K562 (cell line): Measurements from ENCODE around the gene POLR2B. TPM values are rescaled to one million over a fixed set of nuclear protein-coding genes. Genes with fewer than 3 reads are reported as not detected.

ENCODE experiments used
- ARNT ChIP-seq, 2 experiments: fragments of 450-650 bp; IDR thresholded peaks; 2 replicates each; pipeline ENCODE4 v1.6.1; 2016; ENCODE audit warnings: mild to moderate bottlenecking in 1 of 2
- BCL6 ChIP-seq: fragments of 250-450 bp; sonication (Bioruptor Pico); IDR thresholded peaks from 2 replicates; pipeline ENCODE4 v1.4.0; 2020
- CBFB ChIP-seq: sonication (generic); formaldehyde crosslinking; IDR thresholded peaks from 2 replicates; pipeline ENCODE4 v1.4.0; 2020; ENCODE audit warnings: mild to moderate bottlenecking, missing genetic modification reagents
- CBX3 ChIP-seq, 2 experiments: IDR thresholded peaks; 1 replicate in 1 of 2; 2 replicates in 1 of 2; pipeline ENCODE4 v1.6.1; 2012; ENCODE audit warnings: inconsistent platforms in 2 of 2, low read length in 2 of 2, borderline replicate concordance in 1 of 2, control low read depth in 1 of 2
- CREB1 ChIP-seq, 2 experiments: sonication (generic) in 1 of 2; formaldehyde crosslinking in 1 of 2; IDR thresholded peaks; 2 replicates each; pipeline versions ENCODE4 v1.6.1 to v1.8.0; 2012 to 2022; ENCODE audit warnings: inconsistent platforms in 1 of 2, mild to moderate bottlenecking in 1 of 2, missing genetic modification reagents in 1 of 2, moderate library complexity in 1 of 2
- ETV6 ChIP-seq, 3 experiments: fragments of 150-350 bp in 1 of 3; sonication (generic) in 1 of 3; formaldehyde crosslinking in 1 of 3; IDR thresholded peaks; 2 replicates each; pipeline versions ENCODE4 v1.6.1 to v1.8.0; 2014 to 2022; ENCODE audit warnings: borderline replicate concordance in 2 of 3, low read depth in 2 of 3, antibody characterized with exemption in 1 of 3, low read length in 1 of 3, mild to moderate bottlenecking in 1 of 3, missing genetic modification reagents in 1 of 3
- FOXJ2 ChIP-seq: fragments of 200-800 bp; sonication (Bioruptor generic); IDR thresholded peaks from 2 replicates; pipeline ENCODE4 v1.6.1; 2016; ENCODE audit warnings: missing genetic modification characterization, missing compliant biosample characterization
- GTF2A2 ChIP-seq: IDR thresholded peaks from 2 replicates; pipeline ENCODE4 v1.6.1; 2016; ENCODE audit warnings: mild to moderate bottlenecking, missing genetic modification characterization, missing compliant biosample characterization
- HDAC1 ChIP-seq, 2 experiments: fragments of 450-650 bp; IDR thresholded peaks; 2 replicates each; pipeline ENCODE4 v1.6.1; 2016 to 2017; ENCODE audit warnings: inconsistent platforms in 1 of 2, mild to moderate bottlenecking in 1 of 2, moderate library complexity in 1 of 2
- HEY1 ChIP-seq: fragments of 250-450 bp; sonication (Bioruptor Pico); IDR thresholded peaks from 2 replicates; pipeline ENCODE4 v1.5.0; 2020; ENCODE audit warnings: mild to moderate bottlenecking, moderate library complexity, borderline replicate concordance
- NONO ChIP-seq, 2 experiments: fragments of 200-400 bp in 1 of 2; fragments of 450-650 bp in 1 of 2; formaldehyde crosslinking in 1 of 2; IDR thresholded peaks; 2 replicates each; pipeline ENCODE4 v1.6.1; 2017; ENCODE audit warnings: low read depth in 2 of 2, mild to moderate bottlenecking in 2 of 2, moderate library complexity in 2 of 2, low read length in 1 of 2
- NRF1 ChIP-seq, 2 experiments: fragments of 450-650 bp; IDR thresholded peaks in 1 of 2; conservative IDR thresholded peaks in 1 of 2; 2 replicates each; pipeline ENCODE4 v1.6.1; 2014; ENCODE audit warnings: mild to moderate bottlenecking in 2 of 2
- PHF8 ChIP-seq: fragments of 200-600 bp; sonication (generic); IDR thresholded peaks from 2 replicates; pipeline ENCODE4 v1.6.1; 2012; ENCODE audit warnings: mixed run types, mild to moderate bottlenecking, inconsistent platforms, low read length, moderate library complexity, borderline replicate concordance
- PRPF4 ChIP-seq: fragments of 200-400 bp; formaldehyde crosslinking; IDR thresholded peaks from one replicate; pipeline ENCODE4 v1.6.1; 2017; ENCODE audit warnings: low read length, low read depth, mild to moderate bottlenecking; ENCODE audit not compliant: insufficient read depth, poor library complexity, severe bottlenecking
- RFX7 ChIP-seq: fragments of 250-450 bp; sonication (Bioruptor Pico); IDR thresholded peaks from 2 replicates; pipeline ENCODE4 v1.5.1; 2021; ENCODE audit warnings: mild to moderate bottlenecking
- SMARCA4 ChIP-seq: fragments of 450-650 bp; IDR thresholded peaks from 2 replicates; pipeline ENCODE4 v1.6.1; 2016
- SRSF7 ChIP-seq: fragments of 200-400 bp; formaldehyde crosslinking; optimal IDR thresholded peaks from 2 replicates; pipeline ENCODE3; 2017; ENCODE audit warnings: mild to moderate bottlenecking, low read depth, low read length
- ZBTB26 ChIP-seq: fragments of 450-650 bp; formaldehyde crosslinking; IDR thresholded peaks from 2 replicates; pipeline ENCODE4 v1.4.0; 2022; ENCODE audit warnings: missing genetic modification characterization
- ZBTB43 ChIP-seq: sonication (generic); formaldehyde crosslinking; IDR thresholded peaks from 2 replicates; pipeline ENCODE4 v1.8.0; 2023; ENCODE audit warnings: mild to moderate bottlenecking, missing genetic modification reagents
- ZNF518B ChIP-seq: fragments of 250-450 bp; sonication (Bioruptor Pico); IDR thresholded peaks from 2 replicates; pipeline ENCODE4 v1.5.0; 2021; ENCODE audit warnings: mild to moderate bottlenecking, moderate library complexity
- polyA plus RNA-seq, 8 experiments: library from polyadenylated mRNA; depleted of rRNA in 4 of 8; stranded (reverse) in 5 of 8; unstranded in 3 of 8; fragments of >200 nt; fragmentation: Nextera tagmentation in 2 of 8; fragmentation: Illumina TruSeq in 1 of 8; extraction: Ambion mirVana in 2 of 8; extraction: Trizol in 1 of 8; gene quantifications; 2 replicates each; pipeline versions ENCODE4 v1.2.1 to v1.2.3, GENCODE V29; 2011 to 2014; ENCODE audit warnings: inconsistent platforms in 1 of 8, missing spikeins in 1 of 8
- total RNA-seq, 7 experiments: library from RNA; depleted of rRNA in 6 of 7; stranded (reverse); fragments of >200 nt in 6 of 7; fragmentation: Illumina TruSeq in 2 of 7; extraction: Trizol in 2 of 7; gene quantifications; 2 replicates each; pipeline versions ENCODE4 v1.2.1 to v1.2.3, GENCODE V29; 2011 to 2021; ENCODE audit warnings: low replicate concordance in 1 of 7

Gene POLR2B
- total and polyA plus RNA-seq, 9 of the 15 experiments (the other 6 are each of a cell fraction or from before 2014, with no cell fraction given) = 60.9 to 208 (median 142) TPM

- peak; percentile 81 for TF ChIP-seq SMARCA4
- TF ChIP-seq CBX3 (IDR thresholded peaks at IDR 0.05; ENCODE audit: borderline replicate concordance in 1 of 2, low read length in 2 of 2) = no peak
- no peak for TF ChIP-seq ETV6 (IDR thresholded peaks at IDR 0.05; ENCODE audit: borderline replicate concordance in 1 of 2, low read depth in 2 of 2, low read length in 1 of 2)
- TF ChIP-seq ETV6 (CRISPR knock-in tag; IDR thresholded peaks at IDR 0.05; ENCODE audit: borderline replicate concordance) = no peak
- no peak for TF ChIP-seq NONO (IDR thresholded peaks at IDR 0.05; ENCODE audit: low read depth in 2 of 2, low read length in 1 of 2)
- no peak for TF ChIP-seq CBFB (CRISPR knock-in tag)
- TF ChIP-seq ZNF518B (CRISPR knock-in tag) = no peak
- TF ChIP-seq HEY1 = no peak
- no peak for TF ChIP-seq ZBTB43 (CRISPR knock-in tag)
- TF ChIP-seq NRF1 (conservative IDR thresholded peaks at IDR 0.05 in 1 of 2, IDR thresholded peaks at IDR 0.05 in 1 of 2) = no peak
- no peak for TF ChIP-seq BCL6 (CRISPR knock-in tag)
- no peak for TF ChIP-seq GTF2A2
- TF ChIP-seq CREB1 (IDR thresholded peaks at IDR 0.05) = no peak
- no peak for TF ChIP-seq CREB1 (CRISPR knock-in tag; IDR thresholded peaks at IDR 0.05)
- no peak for TF ChIP-seq PHF8
- TF ChIP-seq HDAC1 (IDR thresholded peaks at IDR 0.05) = peak in 1 of 2 experiments; percentile 53; a peak in 1 of 4 replicates
- no peak for TF ChIP-seq ZBTB26 (CRISPR knock-in tag)
- no peak for TF ChIP-seq RFX7 (CRISPR knock-in tag)
- TF ChIP-seq ARNT (IDR thresholded peaks at IDR 0.05) = peak in 1 of 2 experiments; percentile 27; a peak in 1 of 4 replicates
- TF ChIP-seq PRPF4 = no peak
- no peak for TF ChIP-seq SRSF7
- TF ChIP-seq FOXJ2 (tag) = no peak
These were observed 3.1 kb downstream of the POLR2B start (continued) for GRCh38 chr4:56981795-56982201.
